GM15510 (cell line): ENCODE results near the gene PYGM.

Experiments used
- POLR2A ChIP-seq: IDR thresholded peaks from 3 replicates; pipeline ENCODE4 v1.6.1; 2011; ENCODE audit warnings: borderline replicate concordance; ENCODE audit not compliant: insufficient read length; ENCODE audit errors: extremely low read depth

PYGM gene

GRCh38 chr11:64784813-64785581 is 25.2 kb upstream of the PYGM start:
- TF ChIP-seq POLR2A, result no peak

- TF ChIP-seq POLR2A, result peak; percentile 82
Measured at GRCh38 chr11:64778473-64779298, 18.9 kb upstream of the PYGM start, which contains the start of gene SF1. Gene SF1, minus strand, starts transcription at chr11:64778542. Its CDS starts 150 bp downstream, at chr11:64778392.

DNA sequence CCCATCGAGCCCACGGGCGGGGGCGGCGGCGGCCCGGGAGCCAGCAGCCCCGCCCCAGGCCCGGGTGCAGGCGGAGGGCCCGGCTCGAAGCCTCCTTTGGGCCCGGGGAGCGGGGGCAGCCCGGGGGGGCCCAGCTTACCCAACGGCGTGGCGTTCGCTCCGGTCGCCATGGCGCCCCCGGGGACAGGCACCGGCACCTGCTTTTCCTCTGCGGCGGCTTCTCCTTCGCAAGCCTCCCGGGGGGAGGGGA is 18.4 kb upstream of the PYGM start:
- no peak for TF ChIP-seq POLR2A

DNA sequence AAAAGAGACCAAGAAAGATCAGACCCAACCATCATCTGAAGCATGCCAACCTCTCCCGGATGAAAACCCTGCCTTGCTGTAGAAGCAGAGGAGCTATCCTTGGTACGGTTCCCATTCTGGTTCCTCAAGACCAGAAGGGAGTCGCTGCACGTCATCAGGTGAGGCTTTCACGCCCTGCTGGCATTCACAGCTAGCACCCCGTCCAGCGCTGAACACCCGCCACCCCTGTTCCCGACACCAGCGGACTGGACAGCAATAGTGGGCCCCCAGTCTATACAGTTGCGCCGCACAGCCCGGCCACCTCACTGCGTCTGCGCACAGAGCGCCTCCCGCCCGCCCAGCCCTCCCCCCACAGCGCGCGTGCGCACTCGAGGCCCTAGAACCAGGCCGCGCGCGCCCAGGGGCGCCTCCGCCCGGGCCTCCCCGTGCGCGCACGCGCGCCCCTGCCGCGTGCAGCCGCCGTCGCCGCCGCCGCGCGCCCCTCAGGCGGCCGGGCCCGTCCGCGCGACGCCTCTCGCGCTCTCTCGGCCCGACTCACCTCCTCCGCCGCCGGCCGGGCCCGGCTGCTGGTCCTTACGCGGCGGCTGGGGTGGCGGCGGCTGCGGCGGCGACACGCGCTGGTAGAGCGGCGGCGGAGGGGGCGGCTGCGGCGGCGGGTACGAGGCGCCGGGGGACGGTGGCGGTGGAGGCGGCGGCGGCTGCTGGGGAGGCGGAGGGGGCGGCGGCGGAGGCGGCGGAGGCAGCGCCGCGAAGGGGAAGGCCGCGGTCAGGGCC is 17.9 kb upstream of the PYGM start:
- peak; percentile 31 for TF ChIP-seq POLR2A

DNA sequence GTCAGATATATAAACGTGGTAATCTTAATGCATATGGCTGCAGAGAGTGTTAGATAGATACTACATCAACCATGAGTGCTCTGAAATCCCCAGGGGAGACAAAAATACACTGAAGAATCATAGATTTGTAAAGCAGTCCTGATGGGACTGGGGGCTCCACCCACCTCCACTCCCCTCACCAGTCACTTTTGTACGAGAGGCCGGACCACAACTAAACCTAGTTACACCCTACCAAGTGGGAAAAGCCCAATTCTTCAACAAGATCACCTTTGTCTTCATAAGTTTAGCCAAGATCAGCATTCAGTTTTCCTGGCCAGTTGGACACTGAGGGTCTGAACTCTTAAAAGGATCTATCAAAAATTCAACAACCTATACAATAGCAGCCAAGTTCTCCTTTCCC is 17.1 kb upstream of the PYGM start:
- no peak for TF ChIP-seq POLR2A

DNA sequence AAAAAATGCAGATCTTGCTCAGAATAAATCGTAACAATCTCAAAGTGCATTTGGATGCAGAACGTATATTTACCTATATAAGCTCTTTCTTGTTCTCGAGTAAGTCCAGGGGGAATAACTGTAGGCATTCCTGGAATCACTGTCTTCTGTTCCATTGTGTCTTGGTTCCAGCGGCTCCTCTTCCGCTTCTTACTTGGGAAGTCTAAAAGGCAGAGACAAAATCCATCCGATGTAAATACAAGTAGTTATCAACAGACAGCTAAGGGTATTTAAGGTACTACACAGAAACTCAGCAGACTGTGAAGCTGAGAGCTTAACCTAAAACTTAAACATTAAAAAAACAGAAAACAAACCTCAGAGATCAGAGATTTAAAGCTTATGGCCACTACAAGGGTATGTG is 16.7 kb upstream of the PYGM start:
- no peak for TF ChIP-seq POLR2A

DNA sequence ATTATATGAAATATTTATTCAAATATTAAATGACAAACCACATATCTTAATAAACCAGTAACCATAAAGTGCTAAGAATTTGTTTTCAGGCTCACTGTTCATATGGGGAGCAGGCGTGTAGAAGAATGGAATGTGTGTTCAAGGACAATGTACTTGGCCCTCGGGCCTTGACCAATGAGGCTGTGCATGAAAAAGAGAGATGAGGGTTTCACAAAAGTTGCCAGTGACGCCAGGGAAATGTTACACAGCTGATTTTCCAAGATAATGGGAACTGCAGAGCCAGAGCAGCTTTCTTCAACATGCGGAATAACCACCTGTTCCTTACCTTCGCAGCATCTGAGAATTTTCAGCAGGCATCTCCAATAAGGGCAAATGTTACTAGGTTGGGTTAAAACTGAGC is 14.4 kb upstream of the PYGM start:
- TF ChIP-seq POLR2A, result no peak

- no peak for TF ChIP-seq POLR2A
Measured at GRCh38 chr11:64772303-64773018, 12.7 kb upstream of the PYGM start.

DNA sequence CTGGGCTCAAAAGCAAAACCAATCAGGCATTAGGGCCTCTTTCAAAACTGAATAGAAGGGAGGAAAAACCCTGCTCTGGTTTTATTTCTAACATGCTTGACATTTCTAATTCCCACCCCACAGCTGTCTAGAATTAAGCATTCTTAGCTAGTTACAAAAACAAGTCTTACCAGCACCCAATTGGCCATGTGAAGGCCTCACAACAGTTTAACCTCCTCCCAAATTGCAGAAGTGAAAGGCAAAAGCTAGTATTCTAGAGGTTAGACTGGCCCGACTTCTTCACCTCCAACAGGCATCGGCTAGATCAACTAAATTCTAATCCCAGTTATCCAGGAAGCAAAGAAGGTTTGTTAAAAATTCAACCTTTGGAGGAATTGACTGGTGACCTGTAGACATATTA is 12.1 kb upstream of the PYGM start:
- TF ChIP-seq POLR2A, result no peak

DNA sequence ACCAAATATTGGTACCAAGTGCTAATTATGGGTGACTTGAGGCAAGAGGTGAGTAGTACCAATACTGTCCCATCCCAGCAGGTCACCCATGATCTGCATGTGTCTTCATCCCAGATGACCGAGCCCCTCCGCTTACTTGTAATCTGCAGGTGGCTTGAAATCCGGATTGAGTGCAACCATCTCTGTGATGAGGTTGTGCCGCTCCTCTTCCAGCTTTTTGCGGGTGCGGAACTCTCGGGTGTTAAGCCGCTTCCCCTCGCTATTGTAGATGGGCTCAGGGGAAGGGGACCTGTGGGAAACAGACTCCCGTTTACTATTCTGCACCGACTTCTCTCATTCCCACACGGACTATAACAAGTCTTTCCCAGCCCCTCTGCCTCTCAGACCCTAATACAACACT is 10.3 kb upstream of the PYGM start:
- TF ChIP-seq POLR2A, result no peak

GRCh38 chr11:64769283-64769682 is 9.5 kb upstream of the PYGM start:
- no peak for TF ChIP-seq POLR2A

DNA sequence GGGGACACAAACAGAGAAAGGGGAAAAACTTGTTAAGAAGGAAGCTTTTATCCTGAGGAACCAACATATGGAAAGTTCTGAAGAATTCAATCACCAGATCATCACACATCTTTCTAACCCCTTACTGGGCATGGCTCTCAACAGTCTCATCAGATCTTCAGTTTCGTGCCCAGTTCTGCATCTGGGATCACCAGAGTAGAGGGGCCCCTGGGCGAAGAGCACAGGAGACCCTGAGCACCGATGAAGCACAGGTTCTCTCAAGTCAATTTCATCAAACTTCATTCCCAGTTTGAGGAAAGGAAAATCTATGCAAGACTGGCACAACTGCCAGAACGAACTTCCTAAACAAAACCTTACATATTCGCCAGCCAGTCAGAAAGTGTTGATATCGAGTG is 8.5 kb upstream of the PYGM start:
- TF ChIP-seq POLR2A, result no peak

DNA sequence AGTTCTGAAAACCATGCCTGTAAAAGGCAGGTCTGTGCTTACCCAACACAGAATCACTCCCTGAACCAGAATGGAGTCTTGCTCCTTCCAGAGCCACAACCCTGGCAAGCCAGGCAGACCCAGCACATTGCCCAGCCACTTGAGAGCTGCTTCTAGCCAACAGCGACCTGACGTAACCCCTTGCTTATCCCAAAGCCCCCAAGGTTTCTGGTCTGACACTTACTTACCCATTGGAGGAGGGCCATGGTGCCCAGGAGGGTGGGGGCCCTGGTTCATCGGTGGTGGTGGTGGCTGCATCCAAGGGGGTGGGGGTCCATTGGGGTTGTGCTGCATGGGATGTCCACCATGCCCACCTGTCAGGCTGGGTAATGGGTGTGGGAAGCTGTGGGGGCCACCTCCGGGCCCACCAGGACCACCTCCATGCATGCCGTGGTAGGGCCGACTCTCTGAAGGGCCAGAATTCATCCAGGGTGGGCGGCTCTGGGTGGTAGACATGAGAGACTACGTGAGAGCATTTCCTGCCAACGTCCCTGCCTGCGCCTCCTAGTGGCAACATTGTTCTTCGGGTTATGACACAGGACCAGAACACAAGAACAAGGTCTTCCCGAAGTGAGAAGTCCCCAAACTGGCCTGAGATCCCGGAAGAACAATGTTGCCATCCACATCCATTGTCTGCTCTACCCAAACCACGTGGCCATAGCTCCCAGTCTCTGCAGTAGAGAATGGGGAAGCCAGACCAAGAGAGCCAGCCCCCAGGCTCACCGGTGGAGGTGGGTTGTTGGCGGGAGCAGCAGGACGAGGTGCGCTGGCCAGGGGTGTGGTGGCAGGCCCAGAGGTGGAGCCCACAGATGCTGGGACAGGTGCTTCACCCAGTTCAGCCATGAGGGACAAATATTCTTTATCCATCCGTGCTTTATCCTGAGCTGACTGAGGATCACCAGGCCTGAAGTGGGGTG is 7.8 kb upstream of the PYGM start:
- TF ChIP-seq POLR2A, result no peak

GRCh38 chr11:64766881-64767280 is 7.1 kb upstream of the PYGM start:
- no peak for TF ChIP-seq POLR2A
